Effector CD8-positive, alpha-beta T cell (primary cell): ENCODE data around the gene C2orf76.

ENCODE experiments used
- DNase-seq: peaks from one replicate; lab custom pipeline; 2025; lab: John Stamatoyannopoulos, UW

Gene C2orf76

GRCh38 chr2:119264781-119265692 lies 101.6 kb downstream of the C2orf76 start:
- no peak for DNase-seq

DNA sequence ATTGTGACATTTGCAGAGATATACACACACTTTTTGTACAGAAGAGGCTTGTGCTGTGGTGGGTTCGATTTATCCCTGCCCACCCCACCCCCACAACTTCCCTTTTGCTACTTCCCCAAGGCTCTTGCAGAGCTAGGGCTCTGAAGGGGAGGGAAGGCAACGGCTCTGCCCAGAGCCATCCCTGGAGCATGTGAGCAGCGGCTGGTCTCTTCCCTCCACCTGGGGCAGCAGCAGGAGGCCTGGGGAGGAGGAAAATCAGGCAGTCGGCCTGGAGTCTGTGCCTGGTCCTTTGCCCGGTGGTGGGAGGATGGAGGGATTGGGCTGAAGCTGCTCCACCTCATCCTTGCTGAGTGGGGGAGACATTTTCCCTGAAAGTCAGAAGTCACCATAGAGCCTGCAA lies 103.0 kb downstream of the C2orf76 start:
- DNase-seq, result no peak

GRCh38 chr2:119263025-119263424 lies 103.6 kb downstream of the C2orf76 start:
- DNase-seq, result no peak

GRCh38 chr2:119261493-119262225 lies 105.0 kb downstream of the C2orf76 start:
- no peak for DNase-seq

DNA sequence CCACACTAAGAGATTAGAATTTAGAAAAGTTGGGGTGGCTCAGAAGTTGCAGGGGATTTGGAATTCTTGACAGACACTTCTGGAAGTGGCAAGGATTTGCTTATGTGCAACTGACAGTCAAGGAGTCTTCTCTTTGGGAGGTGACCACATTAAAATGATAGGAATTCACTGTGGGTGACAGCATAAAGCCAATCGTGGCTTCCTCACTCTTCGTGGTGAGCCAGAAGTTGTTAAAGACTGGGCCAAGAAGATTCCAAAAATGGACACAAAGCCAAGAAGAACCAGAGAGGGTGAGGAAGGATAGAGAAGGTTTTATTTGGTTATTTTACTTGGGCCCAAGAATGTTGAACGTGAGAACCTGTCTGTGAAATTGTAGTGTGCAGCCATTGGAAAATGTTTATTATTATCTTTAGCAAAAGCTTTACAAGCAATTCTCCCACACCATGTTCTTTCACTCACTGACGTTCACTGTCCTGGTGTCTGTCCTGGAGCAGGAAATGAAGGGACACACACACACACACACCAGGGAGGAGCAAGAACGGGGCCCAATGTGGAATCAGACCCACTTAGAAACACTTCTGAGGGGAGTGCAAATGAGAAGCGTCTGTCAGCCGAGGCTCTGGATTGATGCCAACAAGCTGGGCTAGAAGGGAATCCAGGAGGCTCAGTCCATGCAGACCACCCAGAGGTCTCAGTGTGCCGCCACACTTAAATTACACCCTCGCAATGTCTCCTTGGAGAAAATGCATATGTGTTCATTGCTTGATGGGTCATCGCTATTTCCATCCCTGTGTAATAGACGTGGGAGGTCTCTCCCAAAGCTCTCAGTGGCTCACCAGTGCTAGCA lies 105.8 kb downstream of the C2orf76 start:
- DNase-seq, result no peak

DNA sequence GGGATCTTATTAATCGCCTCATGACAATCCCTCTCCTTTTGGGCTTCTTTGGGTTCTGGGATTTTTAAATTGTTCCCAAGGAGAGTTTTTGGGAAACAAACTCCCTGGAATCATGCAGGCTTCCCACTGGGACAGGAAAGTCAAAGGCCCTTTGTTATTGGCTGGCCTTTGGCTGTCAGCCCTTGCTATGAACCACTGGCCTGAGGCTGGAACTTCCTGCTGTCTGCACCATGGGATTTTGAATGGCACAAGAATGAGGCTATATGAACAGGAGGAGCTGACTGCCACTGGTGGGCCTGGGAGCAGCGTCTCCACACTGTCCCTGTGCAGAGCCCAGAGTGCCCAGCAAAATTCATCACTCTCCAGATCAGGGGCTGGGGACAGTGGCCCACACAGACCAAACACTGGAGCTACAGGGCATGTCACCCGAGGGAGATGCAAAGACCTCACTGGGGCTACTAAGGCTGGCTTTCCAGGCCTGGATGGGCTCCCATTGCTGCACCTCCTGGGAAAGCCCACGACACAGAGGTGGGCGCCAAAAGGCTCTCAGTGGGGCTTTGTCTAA lies 107.3 kb downstream of the C2orf76 start:
- DNase-seq, result no peak

GRCh38 chr2:119257198-119257597 lies 109.4 kb downstream of the C2orf76 start:
- DNase-seq, result no peak

- DNase-seq, result no peak
Observed at GRCh38 chr2:119256582-119256921, 110.1 kb downstream of the C2orf76 start.

DNA sequence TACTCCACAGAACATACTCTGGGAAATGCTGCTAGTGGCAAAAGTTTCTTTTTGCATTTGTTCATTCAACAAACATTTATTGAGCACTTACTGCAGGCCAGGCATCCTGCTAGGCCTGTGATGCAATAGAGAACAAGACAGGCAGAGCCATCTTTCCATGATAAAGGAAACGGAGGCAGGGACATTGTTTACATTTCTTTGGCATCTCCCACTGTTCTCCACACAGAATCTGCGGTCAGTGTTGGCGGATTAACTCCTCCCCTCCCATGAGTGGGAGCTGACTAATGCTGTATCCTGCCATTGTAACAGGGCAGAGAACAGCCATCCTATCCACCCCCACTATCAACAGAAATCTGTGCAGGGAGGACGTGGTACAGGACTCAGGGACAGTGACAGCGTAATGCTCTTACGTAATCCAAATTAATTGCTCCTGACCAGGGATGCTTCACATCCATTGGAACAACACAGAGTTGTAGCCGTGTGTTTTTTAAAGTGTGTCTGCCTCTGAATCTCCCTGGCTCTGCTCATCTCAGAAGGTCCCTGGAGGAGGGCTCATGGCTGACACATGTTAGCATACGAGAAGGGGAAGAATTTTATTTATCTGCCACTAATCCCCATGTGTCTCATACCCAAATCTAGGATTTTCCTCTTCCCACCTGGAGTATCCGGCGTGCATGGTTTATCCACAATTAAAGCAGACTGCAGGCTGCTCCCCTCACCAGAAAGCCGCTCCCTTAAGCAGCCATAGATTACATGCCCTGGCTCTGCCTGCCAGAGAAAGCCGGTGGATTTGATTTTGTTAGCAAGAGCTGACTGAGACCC lies 110.7 kb downstream of the C2orf76 start:
- no peak for DNase-seq

GRCh38 chr2:119254601-119255080 lies 112.0 kb downstream of the C2orf76 start:
- DNase-seq, result no peak

GRCh38 chr2:119253760-119254600 lies 112.7 kb downstream of the C2orf76 start:
- no peak for DNase-seq

DNA sequence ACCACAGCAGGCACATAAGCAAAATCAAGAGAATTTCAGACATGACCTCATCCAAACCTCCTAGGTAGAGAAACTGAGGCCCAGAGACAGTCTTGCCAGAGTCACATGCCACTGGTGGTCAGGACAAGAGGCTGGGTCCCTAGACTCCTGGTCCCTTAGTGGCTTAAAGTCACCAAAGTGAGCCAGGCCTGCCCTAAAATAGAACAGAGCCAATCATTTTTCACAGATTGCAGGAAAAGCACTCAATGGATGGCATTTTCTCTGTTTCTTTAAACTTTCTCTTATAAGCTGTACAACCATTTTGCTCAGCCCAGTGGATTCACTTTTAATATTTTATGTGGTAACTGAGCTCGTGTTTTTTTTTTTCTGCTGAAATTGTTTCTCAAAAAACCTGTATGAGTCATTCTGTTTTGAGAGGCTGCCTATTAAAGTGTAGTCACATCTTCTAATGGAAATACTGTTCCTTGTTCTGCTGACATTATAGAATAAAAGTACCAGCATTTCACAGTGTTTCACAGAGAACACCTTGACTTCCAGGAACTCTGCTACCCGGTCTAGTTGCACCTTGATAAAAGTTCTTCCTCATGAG lies 113.4 kb downstream of the C2orf76 start:
- DNase-seq, result no peak
